ENCODE results near the gene SMIM29.

The SMIM29 gene

DNA sequence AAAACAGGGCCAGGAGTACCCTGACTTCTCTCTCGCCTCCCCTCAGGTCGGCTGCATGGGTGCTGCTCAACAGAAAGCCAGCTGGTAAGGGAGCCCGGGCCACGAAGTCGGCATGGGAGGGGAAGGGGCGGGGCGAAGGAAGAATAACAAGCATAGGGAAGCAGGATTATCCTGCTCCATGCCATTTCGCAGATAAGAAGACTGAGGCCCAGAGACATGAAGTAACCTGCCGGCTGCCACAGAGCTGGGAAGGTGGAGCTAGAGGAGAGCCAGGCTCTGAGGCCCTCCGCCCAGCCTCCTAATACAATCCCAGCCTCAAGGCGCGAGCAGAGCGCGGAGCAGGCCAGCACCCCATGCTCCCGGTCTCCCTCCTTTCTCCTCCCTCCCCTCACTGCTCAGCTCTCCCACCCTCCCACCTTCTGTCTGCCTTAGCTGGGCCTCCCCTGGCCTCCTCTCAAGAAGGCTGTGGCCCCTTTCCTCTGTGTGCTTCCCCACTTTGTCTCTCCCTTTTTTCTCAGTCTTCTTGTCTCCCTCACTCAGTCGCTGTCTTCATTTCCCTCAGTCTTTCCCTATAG lies 25.3 kb downstream of the SMIM29 start:
- Histone ChIP-seq H3K79me2 (ENCODE audit: control insufficient read depth, insufficient read depth, low read length, unreplicated experiment) (no peaks in the 10 kb centered on the region), H3K4me3 (ENCODE audit: low read depth, low read length) (peak overlapping the region; percentile 72), H3K36me3 (ENCODE audit: insufficient read depth, low read length) (no peaks in the 10 kb centered on the region), H2AFZ (ENCODE audit: low read length, unreplicated experiment) (peak overlapping the region; percentile 88), H3K27ac (ENCODE audit: low read depth, low read length) (peak overlapping the region; percentile 70), H3K4me1 (ENCODE audit: control insufficient read depth, insufficient read depth, low read length, unreplicated experiment) (peaks cover 21% of the 10 kb centered on the region), H3K27me3 (ENCODE audit: insufficient read depth, low read length) (no peaks in the 10 kb centered on the region)

DNA sequence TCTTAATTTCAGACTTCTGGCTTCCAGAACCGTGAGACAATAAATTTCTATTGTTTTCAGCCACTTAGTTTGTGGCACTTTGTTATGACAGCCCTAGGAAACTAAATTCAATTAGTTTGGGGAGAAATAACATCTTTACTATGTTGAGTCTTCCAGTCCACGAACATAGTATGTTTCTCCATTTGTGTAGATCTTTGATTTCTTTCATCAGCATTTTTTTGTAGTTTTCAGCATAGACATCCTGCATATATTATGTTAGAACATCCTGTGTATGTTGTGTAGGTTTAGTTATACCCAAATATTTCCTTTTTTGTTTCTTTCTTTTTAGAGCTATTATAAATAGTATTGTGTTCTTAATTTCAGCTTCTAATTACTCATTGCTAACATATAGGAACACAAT lies 30.1 kb downstream of the SMIM29 start:
- Histone ChIP-seq H3K4me1 (ENCODE audit: control insufficient read depth, insufficient read depth, low read length, unreplicated experiment) (peaks cover 8% of the 10 kb centered on the region), H3K79me2 (ENCODE audit: control insufficient read depth, insufficient read depth, low read length, unreplicated experiment) (no peaks in the 10 kb centered on the region), H3K36me3 (ENCODE audit: insufficient read depth, low read length) (no peaks in the 10 kb centered on the region), H2AFZ (ENCODE audit: low read length, unreplicated experiment) (no peak overlapping the region), H3K4me3 (ENCODE audit: low read depth, low read length) (no peak overlapping the region), H3K27me3 (ENCODE audit: insufficient read depth, low read length) (no peaks in the 10 kb centered on the region), H3K27ac (ENCODE audit: low read depth, low read length) (no peak overlapping the region)

DNA sequence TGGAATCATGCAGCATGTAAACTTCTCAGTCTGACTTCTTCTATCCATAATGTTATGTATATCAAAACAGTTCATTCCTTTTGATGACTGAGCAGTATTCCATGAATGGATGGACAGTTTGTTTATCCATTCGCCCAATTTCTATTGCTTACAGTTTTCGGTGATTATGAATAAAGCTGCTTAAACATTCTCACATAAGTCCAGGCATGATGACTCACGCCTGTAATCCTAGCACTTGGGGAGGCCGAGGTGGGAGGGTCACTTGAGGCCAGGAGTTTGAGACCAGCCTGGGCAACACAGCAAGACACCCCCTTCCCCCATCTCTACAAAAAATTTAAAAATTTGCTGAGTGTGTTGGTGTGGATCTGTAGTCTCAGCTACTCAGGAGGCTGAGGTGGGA lies 35.0 kb downstream of the SMIM29 start:
- Histone ChIP-seq H3K36me3 (ENCODE audit: insufficient read depth, low read length) (no peaks in the 10 kb centered on the region), H3K4me1 (ENCODE audit: control insufficient read depth, insufficient read depth, low read length, unreplicated experiment) (no peaks in the 10 kb centered on the region), H3K79me2 (ENCODE audit: control insufficient read depth, insufficient read depth, low read length, unreplicated experiment) (no peaks in the 10 kb centered on the region), H3K27ac (ENCODE audit: low read depth, low read length) (no peak overlapping the region), H2AFZ (ENCODE audit: low read length, unreplicated experiment) (no peak overlapping the region), H3K4me3 (ENCODE audit: low read depth, low read length) (no peak overlapping the region), H3K27me3 (ENCODE audit: insufficient read depth, low read length) (no peaks in the 10 kb centered on the region)

DNA sequence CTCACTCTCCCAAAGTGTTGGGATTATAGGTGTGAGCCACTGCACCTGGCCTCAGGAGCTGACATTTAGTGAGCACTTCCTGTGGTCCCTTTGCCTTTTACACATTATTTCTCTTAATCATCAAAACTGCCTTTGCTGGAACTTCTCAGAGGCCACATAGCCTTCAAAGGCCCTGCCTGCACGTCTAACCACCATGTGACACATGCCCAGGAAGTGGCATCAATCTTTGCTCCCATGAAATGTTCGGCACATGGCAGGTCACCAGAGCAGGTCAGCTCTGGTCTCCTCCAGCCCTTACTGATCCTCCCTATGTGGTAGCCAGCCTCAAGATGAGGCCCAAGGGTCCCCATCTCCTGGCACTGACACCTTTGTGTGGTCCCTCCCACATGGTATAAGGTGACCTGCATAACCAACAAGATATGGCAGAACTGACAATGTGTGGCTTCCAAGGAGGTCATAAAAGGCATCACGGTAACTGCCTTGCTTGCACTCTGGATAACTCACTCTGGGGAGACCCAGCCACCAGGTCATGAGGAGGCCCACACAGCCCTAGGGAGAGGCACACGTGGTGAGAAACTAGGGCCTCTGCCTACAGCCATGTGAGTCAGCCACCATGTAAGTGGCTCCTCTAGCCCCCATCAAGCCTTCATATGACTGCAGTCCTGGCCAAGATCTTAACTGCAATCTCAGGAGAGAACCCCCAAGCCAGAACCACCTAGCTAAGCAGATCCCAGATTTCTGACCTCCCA lies 40.9 kb downstream of the SMIM29 start:
- no peaks in the 10 kb centered on the region for H3K4me1 ChIP-seq (ENCODE audit: control insufficient read depth, insufficient read depth, low read length, unreplicated experiment)
- no peaks in the 10 kb centered on the region for H3K79me2 ChIP-seq (ENCODE audit: control insufficient read depth, insufficient read depth, low read length, unreplicated experiment)
- no peak overlapping the region for H3K27ac ChIP-seq (ENCODE audit: low read depth, low read length)
- no peak overlapping the region for H2AFZ ChIP-seq (ENCODE audit: low read length, unreplicated experiment)
- H3K4me3 ChIP-seq (ENCODE audit: low read depth, low read length), result no peak overlapping the region
- no peaks in the 10 kb centered on the region for H3K36me3 ChIP-seq (ENCODE audit: insufficient read depth, low read length)
- no peaks in the 10 kb centered on the region for H3K27me3 ChIP-seq (ENCODE audit: insufficient read depth, low read length)

DNA sequence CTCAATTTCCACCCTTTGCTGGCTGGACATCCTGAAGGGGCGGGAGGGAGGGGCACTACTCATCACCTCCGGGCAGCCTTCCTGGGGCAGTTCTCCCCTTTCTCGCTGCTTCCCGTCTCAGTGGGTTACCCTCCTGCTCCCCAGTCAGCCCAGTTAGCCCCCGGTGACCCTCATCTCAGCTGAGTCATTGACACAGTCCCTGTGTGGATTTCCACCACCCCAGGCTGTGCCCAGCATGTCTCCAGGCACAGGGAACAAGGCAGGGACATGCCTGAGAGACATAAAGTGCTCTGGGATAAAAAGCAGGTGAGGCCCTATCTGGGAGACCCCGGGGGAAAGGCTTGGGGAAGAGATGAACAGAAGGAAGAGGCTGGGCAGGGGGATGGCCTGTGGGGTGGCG lies 42.1 kb downstream of the SMIM29 start:
- Histone ChIP-seq H3K79me2 (ENCODE audit: control insufficient read depth, insufficient read depth, low read length, unreplicated experiment) (no peaks in the 10 kb centered on the region), H2AFZ (ENCODE audit: low read length, unreplicated experiment) (no peak overlapping the region), H3K27me3 (ENCODE audit: insufficient read depth, low read length) (no peaks in the 10 kb centered on the region), H3K4me3 (ENCODE audit: low read depth, low read length) (no peak overlapping the region), H3K4me1 (ENCODE audit: control insufficient read depth, insufficient read depth, low read length, unreplicated experiment) (no peaks in the 10 kb centered on the region), H3K27ac (ENCODE audit: low read depth, low read length) (no peak overlapping the region), H3K36me3 (ENCODE audit: insufficient read depth, low read length) (no peaks in the 10 kb centered on the region)

DNA sequence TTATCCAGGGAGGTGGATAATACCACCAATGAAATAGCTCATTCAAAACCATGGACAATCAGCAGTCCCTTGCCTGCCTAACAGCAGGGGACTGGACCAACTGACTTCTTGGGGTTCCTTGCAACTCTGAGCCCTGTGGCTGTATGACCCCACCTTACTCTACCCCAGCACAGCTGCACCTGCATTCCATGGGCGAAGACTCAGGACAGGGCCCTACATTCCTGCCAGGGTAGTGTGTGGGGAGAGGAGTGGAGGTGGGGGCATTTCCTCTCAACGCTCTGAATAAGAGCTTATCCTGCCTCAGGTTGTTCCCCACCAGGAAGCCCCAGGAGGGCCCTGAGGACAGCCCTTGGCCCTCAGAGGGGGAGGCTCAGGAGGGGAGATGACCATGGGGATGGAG lies 42.9 kb downstream of the SMIM29 start:
- H2AFZ ChIP-seq (ENCODE audit: low read length, unreplicated experiment), result no peak overlapping the region
- no peak overlapping the region for H3K4me3 ChIP-seq (ENCODE audit: low read depth, low read length)
- no peak overlapping the region for H3K27ac ChIP-seq (ENCODE audit: low read depth, low read length)
- H3K27me3 ChIP-seq (ENCODE audit: insufficient read depth, low read length), result no peaks in the 10 kb centered on the region
- H3K36me3 ChIP-seq (ENCODE audit: insufficient read depth, low read length), result no peaks in the 10 kb centered on the region
- no peaks in the 10 kb centered on the region for H3K4me1 ChIP-seq (ENCODE audit: control insufficient read depth, insufficient read depth, low read length, unreplicated experiment)
- no peaks in the 10 kb centered on the region for H3K79me2 ChIP-seq (ENCODE audit: control insufficient read depth, insufficient read depth, low read length, unreplicated experiment)

DNA sequence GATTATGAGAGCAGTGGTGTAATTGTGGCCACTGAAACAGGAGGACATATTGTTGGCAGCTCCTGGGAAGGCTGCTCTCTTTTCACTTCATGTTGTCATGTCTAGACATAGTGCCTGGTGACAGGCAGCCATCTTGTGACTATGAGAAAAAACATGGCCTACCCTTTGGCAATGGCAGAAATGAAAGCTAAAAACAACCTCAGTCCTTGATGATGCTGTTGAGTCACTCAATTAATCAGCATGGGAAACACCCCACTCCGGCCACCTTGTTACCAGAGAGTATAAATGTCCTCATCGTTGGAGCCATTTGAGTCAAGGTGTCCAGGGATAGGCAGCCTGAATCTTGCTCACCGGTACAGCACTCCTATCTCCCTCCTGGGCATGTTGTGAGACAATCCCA lies 43.3 kb downstream of the SMIM29 start:
- Histone ChIP-seq H3K27me3 (ENCODE audit: insufficient read depth, low read length) (no peaks in the 10 kb centered on the region), H3K4me3 (ENCODE audit: low read depth, low read length) (no peak overlapping the region), H3K4me1 (ENCODE audit: control insufficient read depth, insufficient read depth, low read length, unreplicated experiment) (no peaks in the 10 kb centered on the region), H3K36me3 (ENCODE audit: insufficient read depth, low read length) (no peaks in the 10 kb centered on the region), H2AFZ (ENCODE audit: low read length, unreplicated experiment) (no peak overlapping the region), H3K27ac (ENCODE audit: low read depth, low read length) (no peak overlapping the region), H3K79me2 (ENCODE audit: control insufficient read depth, insufficient read depth, low read length, unreplicated experiment) (no peaks in the 10 kb centered on the region)

DNA sequence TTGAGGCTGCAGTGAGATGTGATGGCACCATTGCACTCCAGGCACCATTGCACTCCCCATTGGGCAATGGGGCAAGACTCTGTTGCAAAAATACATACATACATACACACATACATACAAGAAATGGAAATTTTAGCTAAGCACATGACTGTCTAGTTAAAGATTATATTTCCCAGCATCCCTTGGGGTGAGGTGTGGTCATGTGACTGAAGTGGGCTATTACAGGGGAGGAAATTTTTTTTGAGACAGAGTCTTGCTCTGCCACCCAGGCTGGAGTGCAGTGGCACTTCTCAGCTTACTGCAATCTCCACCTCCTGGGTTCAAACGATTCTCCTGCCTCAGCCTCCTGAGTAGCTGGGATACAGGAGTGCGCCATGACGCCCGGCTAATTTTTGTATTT lies 44.1 kb downstream of the SMIM29 start:
- no peaks in the 10 kb centered on the region for H3K79me2 ChIP-seq (ENCODE audit: control insufficient read depth, insufficient read depth, low read length, unreplicated experiment)
- no peaks in the 10 kb centered on the region for H3K36me3 ChIP-seq (ENCODE audit: insufficient read depth, low read length)
- no peaks in the 10 kb centered on the region for H3K27me3 ChIP-seq (ENCODE audit: insufficient read depth, low read length)
- no peaks in the 10 kb centered on the region for H3K4me1 ChIP-seq (ENCODE audit: control insufficient read depth, insufficient read depth, low read length, unreplicated experiment)
- no peak overlapping the region for H2AFZ ChIP-seq (ENCODE audit: low read length, unreplicated experiment)
- no peak overlapping the region for H3K27ac ChIP-seq (ENCODE audit: low read depth, low read length)
- no peak overlapping the region for H3K4me3 ChIP-seq (ENCODE audit: low read depth, low read length)

DNA sequence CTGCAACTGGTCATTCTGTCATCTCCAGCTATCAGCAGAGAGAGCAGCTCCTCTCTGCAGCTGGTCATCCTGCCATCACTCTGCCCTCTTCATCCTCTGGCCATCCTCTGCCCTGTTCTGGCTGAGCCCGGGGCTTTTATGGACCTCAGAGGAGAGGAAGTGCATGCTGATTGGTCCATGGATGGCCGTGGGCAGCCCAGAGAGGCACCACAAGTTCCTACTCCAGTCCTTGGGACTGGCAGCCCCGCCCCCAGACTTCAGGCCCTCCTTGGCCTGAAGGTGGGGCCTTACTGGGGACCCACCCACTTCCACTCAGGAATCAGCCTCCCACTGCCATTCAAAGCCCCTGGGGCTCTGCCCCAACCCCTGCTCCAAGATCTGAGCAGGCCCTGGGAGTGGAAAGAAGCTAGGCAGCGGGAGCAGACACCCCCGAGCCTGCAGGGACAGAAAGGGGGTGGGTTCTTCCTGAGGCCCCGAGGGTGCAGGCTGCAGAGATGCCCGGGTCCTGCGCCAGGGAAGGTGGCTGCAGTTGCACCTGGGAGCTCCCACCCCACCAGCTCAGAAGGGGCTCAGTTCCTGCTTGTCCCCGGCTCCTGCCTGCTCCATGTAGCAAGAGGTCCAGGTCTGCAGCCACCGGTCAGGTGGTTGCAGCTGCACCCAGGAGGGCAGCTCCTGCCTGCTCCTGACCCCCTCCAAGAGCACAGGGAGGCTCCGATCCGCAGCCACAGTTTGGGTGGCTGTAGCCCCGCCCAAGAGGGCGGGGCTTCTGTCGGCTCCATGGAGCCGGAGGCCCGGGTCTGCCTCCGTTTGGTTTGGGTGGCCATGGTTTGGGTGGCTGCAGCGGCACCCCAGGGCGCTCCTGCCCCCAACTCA lies 46.2 kb downstream of the SMIM29 start:
- Histone ChIP-seq H3K27me3 (ENCODE audit: insufficient read depth, low read length) (no peaks in the 10 kb centered on the region), H3K36me3 (ENCODE audit: insufficient read depth, low read length) (no peaks in the 10 kb centered on the region), H3K4me3 (ENCODE audit: low read depth, low read length) (no peak overlapping the region), H3K79me2 (ENCODE audit: control insufficient read depth, insufficient read depth, low read length, unreplicated experiment) (no peaks in the 10 kb centered on the region), H3K4me1 (ENCODE audit: control insufficient read depth, insufficient read depth, low read length, unreplicated experiment) (no peaks in the 10 kb centered on the region), H2AFZ (ENCODE audit: low read length, unreplicated experiment) (no peak overlapping the region), H3K27ac (ENCODE audit: low read depth, low read length) (no peak overlapping the region)

DNA sequence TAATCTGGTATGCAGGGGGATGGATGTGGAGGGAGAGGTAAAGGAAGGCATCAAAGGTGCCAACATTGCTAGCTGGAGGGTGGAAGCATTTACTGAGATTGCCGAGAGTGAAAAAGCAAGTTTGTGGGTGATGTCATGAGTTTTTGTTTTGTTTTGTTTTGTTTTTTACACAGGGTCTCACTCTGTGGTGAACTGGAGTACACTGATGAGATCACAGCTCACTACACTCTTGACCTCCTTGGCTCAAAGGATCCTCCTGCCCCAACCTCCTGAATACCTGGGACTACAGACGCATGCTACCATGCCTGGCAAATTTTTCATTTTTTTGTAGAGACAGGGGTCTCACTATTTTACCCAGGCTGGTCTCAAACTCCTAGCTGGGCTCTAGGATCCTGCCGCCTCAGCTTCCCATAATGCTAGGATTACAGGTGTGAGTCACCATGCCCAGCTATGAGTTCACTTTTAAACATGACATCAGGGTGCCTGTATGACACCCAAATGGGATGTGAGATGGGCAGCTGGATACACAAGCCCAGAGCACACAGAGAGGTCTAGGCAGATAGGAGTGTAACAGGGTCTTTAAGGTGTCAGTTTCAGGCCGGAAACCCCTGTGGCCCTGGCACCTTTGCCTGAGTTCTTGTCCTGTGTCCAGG lies 47.2 kb downstream of the SMIM29 start:
- H3K27me3 ChIP-seq (ENCODE audit: insufficient read depth, low read length), result no peaks in the 10 kb centered on the region
- no peak overlapping the region for H3K27ac ChIP-seq (ENCODE audit: low read depth, low read length)
- no peaks in the 10 kb centered on the region for H3K4me1 ChIP-seq (ENCODE audit: control insufficient read depth, insufficient read depth, low read length, unreplicated experiment)
- no peaks in the 10 kb centered on the region for H3K36me3 ChIP-seq (ENCODE audit: insufficient read depth, low read length)
- no peaks in the 10 kb centered on the region for H3K79me2 ChIP-seq (ENCODE audit: control insufficient read depth, insufficient read depth, low read length, unreplicated experiment)
- no peak overlapping the region for H3K4me3 ChIP-seq (ENCODE audit: low read depth, low read length)
- no peak overlapping the region for H2AFZ ChIP-seq (ENCODE audit: low read length, unreplicated experiment)
